Uterus (tissue), 2 donors: ENCODE results near the gene OR5M3.

ENCODE experiments used
- POLR2A ChIP-seq, 2 donors: fragments of 450-650 bp; IDR thresholded peaks; one replicate each; pipeline ENCODE4 v1.6.1; 2016; ENCODE audit warnings: antibody characterized with exemption in 2 of 2, mild to moderate bottlenecking in 1 of 2, moderate library complexity in 1 of 2
- TF ChIP-seq, protein P1 (sequence below), 4 experiments: fragments of 200-600 bp in 2 of 4; fragments of 450-650 bp in 2 of 4; sonication (generic) in 2 of 4; IDR thresholded peaks; one replicate each; pipeline ENCODE4 v1.5.1; 2016 to 2019; ENCODE audit warnings: antibody characterized with exemption in 4 of 4, mild to moderate bottlenecking in 2 of 4, moderate library complexity in 1 of 4

DNA sequence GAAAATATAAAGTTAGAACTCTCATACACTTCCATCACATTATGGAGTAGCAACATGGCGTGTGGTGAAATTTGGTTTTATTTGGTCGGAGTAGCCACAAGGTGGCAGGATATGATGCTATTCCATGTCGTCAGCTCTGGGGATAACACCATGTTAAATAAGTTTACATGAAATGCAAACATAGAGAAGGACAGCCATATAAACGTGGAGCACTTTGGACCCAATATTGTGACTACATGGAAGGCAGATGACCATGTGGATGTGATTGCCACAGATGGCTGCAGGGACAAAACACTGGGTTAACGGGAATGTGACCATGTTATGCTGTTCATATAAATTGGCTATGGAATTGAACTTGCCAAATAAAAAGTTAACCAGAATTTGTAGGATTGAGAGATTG, 48.9 kb upstream of the OR5M3 start:
- TF ChIP-seq, protein P1, sequence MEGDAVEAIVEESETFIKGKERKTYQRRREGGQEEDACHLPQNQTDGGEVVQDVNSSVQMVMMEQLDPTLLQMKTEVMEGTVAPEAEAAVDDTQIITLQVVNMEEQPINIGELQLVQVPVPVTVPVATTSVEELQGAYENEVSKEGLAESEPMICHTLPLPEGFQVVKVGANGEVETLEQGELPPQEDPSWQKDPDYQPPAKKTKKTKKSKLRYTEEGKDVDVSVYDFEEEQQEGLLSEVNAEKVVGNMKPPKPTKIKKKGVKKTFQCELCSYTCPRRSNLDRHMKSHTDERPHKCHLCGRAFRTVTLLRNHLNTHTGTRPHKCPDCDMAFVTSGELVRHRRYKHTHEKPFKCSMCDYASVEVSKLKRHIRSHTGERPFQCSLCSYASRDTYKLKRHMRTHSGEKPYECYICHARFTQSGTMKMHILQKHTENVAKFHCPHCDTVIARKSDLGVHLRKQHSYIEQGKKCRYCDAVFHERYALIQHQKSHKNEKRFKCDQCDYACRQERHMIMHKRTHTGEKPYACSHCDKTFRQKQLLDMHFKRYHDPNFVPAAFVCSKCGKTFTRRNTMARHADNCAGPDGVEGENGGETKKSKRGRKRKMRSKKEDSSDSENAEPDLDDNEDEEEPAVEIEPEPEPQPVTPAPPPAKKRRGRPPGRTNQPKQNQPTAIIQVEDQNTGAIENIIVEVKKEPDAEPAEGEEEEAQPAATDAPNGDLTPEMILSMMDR (IDR thresholded peaks at IDR 0.05) = no peak
- TF ChIP-seq POLR2A (IDR thresholded peaks at IDR 0.05) = no peak
